Measurements from ENCODE around the gene ZNF784.

The ZNF784 gene

DNA sequence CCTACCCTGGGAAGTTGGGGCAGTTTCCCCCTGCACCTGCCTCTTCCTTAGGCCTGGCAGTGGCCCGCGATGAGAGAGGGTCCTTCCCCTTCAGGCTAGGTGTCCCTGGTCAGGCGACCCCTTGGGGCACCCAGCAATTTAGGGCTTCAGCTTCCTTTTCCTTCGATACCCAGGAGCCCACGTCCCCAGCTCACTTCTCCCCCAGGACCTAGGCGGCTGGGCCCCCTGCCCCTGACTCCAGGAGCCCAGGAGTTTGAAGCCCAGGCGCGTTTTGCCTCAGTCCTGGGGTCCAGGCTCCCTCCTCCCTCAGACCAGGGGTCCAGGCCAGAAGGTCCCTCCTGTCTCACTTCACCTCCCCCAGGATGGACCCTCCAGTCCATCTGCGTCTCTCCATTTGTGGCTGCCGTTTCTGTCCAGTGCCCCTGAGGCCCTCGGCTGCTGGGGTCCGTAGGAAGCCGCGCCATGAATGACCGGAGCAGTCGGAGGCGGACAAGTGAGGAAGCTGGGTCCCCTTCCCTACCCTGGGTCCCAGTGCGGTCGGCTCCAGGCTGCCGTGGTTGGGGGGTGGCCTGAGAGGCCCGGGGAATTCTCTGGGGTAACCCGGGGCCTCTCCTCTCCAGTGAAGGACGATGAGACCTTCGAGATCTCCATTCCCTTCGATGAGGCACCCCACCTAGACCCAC, 24.4 kb upstream of the ZNF784 start:
- Histone ChIP-seq H3K9ac (no peak overlapping the region), H3K36me3 (ENCODE audit: control insufficient read depth, insufficient read depth, low read length) (no peaks in the 10 kb centered on the region), H3K4me2 (ENCODE audit: low read length) (peak overlapping the region; percentile 98), H3K4me3 (ENCODE audit: low read depth, low read length) (peak overlapping the region; percentile 89), H3K4me1 (peaks cover 15% of the 10 kb centered on the region), H3K27me3 (ENCODE audit: control insufficient read depth, insufficient read depth, low read length) (no peaks in the 10 kb centered on the region), H3K27ac (no peak overlapping the region), H3K79me2 (peaks cover 2% of the 10 kb centered on the region), H2AFZ (peak overlapping the region; percentile 85), H3K9me3 (ENCODE audit: control insufficient read depth, low read length) (no peaks in the 10 kb centered on the region)
- TF ChIP-seq, protein P1, sequence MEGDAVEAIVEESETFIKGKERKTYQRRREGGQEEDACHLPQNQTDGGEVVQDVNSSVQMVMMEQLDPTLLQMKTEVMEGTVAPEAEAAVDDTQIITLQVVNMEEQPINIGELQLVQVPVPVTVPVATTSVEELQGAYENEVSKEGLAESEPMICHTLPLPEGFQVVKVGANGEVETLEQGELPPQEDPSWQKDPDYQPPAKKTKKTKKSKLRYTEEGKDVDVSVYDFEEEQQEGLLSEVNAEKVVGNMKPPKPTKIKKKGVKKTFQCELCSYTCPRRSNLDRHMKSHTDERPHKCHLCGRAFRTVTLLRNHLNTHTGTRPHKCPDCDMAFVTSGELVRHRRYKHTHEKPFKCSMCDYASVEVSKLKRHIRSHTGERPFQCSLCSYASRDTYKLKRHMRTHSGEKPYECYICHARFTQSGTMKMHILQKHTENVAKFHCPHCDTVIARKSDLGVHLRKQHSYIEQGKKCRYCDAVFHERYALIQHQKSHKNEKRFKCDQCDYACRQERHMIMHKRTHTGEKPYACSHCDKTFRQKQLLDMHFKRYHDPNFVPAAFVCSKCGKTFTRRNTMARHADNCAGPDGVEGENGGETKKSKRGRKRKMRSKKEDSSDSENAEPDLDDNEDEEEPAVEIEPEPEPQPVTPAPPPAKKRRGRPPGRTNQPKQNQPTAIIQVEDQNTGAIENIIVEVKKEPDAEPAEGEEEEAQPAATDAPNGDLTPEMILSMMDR (IDR thresholded peaks at IDR 0.05), result no peak

DNA sequence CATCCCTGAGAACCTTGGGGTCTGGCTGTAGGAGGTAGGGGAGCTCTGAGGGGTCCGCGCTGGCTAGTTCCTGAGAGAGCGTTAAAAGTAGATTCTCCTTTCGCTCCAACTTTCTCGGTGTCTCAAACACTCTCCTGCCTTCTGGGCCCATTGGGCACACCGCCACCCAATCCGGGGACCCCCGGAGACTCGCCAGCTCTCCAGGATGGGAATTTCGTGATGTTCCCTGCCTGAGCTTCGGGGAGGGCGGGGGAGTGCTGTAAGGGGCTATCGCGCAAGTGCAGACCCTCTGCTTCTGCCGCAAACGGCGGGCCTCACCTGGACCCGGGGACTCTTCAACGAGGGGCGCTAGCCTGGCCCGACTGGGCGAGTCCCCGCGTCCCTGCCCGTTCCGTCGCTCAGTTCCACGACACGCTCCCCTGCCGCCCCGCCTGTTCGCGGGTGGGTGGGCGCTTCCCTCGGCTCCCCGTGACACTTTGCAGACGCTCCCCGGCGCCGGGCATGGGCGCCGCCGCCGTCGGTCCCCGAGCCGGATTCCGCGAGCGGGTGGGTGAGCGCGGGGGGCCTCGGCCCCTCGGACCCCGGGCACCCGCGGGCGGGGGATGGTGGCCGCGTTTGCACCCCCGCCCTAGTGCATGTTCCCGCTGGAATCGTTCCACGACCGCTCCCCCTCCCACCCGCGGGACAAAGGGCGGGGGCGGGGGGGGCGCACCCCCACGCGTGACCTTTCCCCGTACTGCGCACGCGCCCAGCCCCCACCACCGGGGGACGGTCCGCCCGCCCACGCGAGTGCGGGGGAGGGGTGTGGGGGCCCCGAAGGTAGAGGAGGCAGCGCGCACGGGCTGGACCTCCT, 23.6 kb upstream of the ZNF784 start, which contains the start of gene CCDC106:
TSS of gene CCDC106 (plus strand) at position 481 of the 853 bp plus-strand sequence. CDS start 835 bp downstream, outside the sequence.
- Histone ChIP-seq H3K27me3 (ENCODE audit: control insufficient read depth, insufficient read depth, low read length) (no peaks in the 10 kb centered on the region), H3K4me3 (ENCODE audit: low read depth, low read length) (peak within 1 kb of the TSS; percentile 89), H3K36me3 (ENCODE audit: control insufficient read depth, insufficient read depth, low read length) (no peaks in the 10 kb centered on the region), H2AFZ (peak within 1 kb of the TSS; percentile 85), H3K4me1 (peaks cover 18% of the 10 kb centered on the region), H3K27ac (no peak within 1 kb of the TSS), H3K9me3 (ENCODE audit: control insufficient read depth, low read length) (no peaks in the 10 kb centered on the region), H3K4me2 (ENCODE audit: low read length) (peak within 1 kb of the TSS; percentile 98), H3K9ac (peak within 1 kb of the TSS; percentile 12), H3K79me2 (peaks cover 2% of the 10 kb centered on the region)
- TF ChIP-seq, protein P1 (IDR thresholded peaks at IDR 0.05), result no peak

DNA sequence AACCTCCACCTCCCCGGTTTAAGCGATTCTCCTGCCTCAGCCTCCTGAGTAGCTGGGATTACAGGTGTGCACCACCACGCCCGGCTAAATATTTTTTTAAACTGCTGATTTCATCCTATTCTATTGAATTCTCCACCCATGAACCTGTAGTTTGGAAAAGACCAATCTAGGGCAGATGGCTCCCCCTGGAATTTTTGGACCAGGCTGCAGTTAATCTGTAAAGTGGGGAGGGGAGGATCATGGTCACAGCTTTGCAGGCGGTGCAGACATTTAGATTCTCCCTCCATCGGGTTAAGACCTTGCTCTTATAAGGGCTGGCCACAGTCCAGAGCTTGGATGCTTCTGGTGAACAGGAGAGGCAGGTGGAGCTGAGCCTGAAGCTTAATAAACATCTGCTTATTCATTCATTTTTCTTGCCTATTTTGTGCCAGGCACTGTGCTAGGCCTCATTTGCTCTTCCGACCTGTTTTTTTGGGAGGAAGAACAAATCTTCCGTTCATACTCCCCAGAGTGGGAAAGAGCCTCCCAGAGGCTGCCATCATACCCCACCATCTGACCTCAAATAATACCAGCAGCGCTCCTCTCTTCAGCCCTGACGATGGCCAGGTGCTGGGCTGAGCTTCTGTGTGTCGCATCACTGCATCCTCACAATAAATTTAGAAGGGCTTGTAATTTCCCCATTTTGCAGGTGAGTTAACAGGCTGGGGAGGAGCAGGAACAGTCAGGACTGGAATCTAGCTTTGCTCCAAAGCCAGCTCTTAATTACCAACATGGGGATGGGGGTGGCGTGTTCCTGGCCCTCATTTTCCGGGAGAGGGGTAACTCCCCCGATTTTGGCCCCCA, 22.7 kb upstream of the ZNF784 start:
- no peaks in the 10 kb centered on the region for H3K36me3 ChIP-seq (ENCODE audit: control insufficient read depth, insufficient read depth, low read length)
- H2AFZ ChIP-seq, result peak overlapping the region; percentile 85
- H3K4me2 ChIP-seq (ENCODE audit: low read length), result peak overlapping the region; percentile 98
- H3K9me3 ChIP-seq (ENCODE audit: control insufficient read depth, low read length), result no peaks in the 10 kb centered on the region
- no peak overlapping the region for H3K9ac ChIP-seq
- H3K79me2 ChIP-seq, result peaks cover 2% of the 10 kb centered on the region
- no peaks in the 10 kb centered on the region for H3K27me3 ChIP-seq (ENCODE audit: control insufficient read depth, insufficient read depth, low read length)
- H3K4me1 ChIP-seq, result peaks cover 18% of the 10 kb centered on the region
- H3K27ac ChIP-seq, result no peak overlapping the region
- TF ChIP-seq, protein P1 (IDR thresholded peaks at IDR 0.05), result no peak
- H3K4me3 ChIP-seq (ENCODE audit: low read depth, low read length), result peak overlapping the region; percentile 89

DNA sequence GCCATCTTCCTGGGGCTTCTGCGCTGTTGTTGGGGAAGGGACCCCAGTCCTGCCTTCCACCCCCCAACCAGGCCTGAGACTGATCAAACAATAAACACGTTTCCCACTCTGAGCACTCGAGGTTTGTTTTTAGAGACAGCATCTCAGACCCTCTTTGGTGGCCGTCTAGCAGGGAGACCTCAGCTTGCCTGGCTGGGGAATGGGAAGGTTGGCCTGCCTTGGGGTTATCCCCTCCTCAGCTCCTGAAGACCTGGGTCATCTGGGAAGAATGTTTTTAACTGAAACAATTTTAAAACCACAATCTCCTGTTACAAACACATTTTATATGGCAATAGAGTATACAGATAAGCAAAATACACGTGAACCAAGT, 21.1 kb upstream of the ZNF784 start:
- Histone ChIP-seq H3K9ac (no peak overlapping the region), H2AFZ (no peak overlapping the region), H3K9me3 (ENCODE audit: control insufficient read depth, low read length) (no peaks in the 10 kb centered on the region), H3K27me3 (ENCODE audit: control insufficient read depth, insufficient read depth, low read length) (no peaks in the 10 kb centered on the region), H3K4me3 (ENCODE audit: low read depth, low read length) (no peak overlapping the region), H3K4me2 (ENCODE audit: low read length) (no peak overlapping the region), H3K27ac (no peak overlapping the region), H3K36me3 (ENCODE audit: control insufficient read depth, insufficient read depth, low read length) (no peaks in the 10 kb centered on the region), H3K4me1 (peaks cover 19% of the 10 kb centered on the region), H3K79me2 (peaks cover 2% of the 10 kb centered on the region)
- TF ChIP-seq, protein P1 (IDR thresholded peaks at IDR 0.05), result no peak

Measured in parathyroid adenoma (tissue), 2 donors.